HEK293 (cell line): ENCODE measurements around the gene MICAL3.

Experiments used
- CTCF ChIA-PET: fragments of 350-600 bp; formaldehyde crosslinking; extraction: SDS; loops from one replicate; lab custom pipeline; 2021; ENCODE audit warnings: antibody characterized with exemption; lab: Yijun Ruan, JAX
- POLR2A ChIA-PET: fragments of 300-600 bp; formaldehyde crosslinking; extraction: SDS; loops from one replicate; lab custom pipeline; 2020; ENCODE audit warnings: antibody characterized with exemption, inconsistent platforms; lab: Yijun Ruan, JAX
- H3K27ac ChIP-seq: fragments of 200-500 bp; sonication (Bioruptor generic); 2 replicates; pipeline ENCODE4 v1.5.1; 2014; ENCODE audit warnings: low read depth, low read length, control low read depth, inconsistent platforms; ENCODE audit errors: extremely low read depth
- H3K36me3 ChIP-seq, 2 experiments: fragments of 200-500 bp in 1 of 2; sonication (Bioruptor generic) in 1 of 2; 1 replicate in 1 of 2; 2 replicates in 1 of 2; pipeline ENCODE4 v1.5.1; 2014 to 2017; ENCODE audit warnings: inconsistent platforms in 2 of 2, low read length in 2 of 2; ENCODE audit not compliant: control insufficient read depth in 2 of 2, insufficient read depth in 1 of 2
- H3K4me1 ChIP-seq: fragments of 200-500 bp; sonication (Bioruptor generic); 2 replicates; pipeline ENCODE4 v1.5.1; 2014; ENCODE audit warnings: mild to moderate bottlenecking, low read length, inconsistent platforms; ENCODE audit not compliant: control insufficient read depth, insufficient read depth
- H3K4me3 ChIP-seq: 2 replicates; pipeline ENCODE4 v1.5.1; 2011; ENCODE audit warnings: low read depth, mild to moderate bottlenecking, control low read depth, low read length, moderate library complexity
- H3K9me3 ChIP-seq: fragments of 200-500 bp; sonication (Bioruptor generic); 2 replicates; pipeline ENCODE4 v1.5.1; 2014; ENCODE audit warnings: low read depth, low read length, inconsistent platforms; ENCODE audit not compliant: control insufficient read depth, insufficient read depth
- EGR2 ChIP-seq: fragments of 450-650 bp; formaldehyde crosslinking; IDR thresholded peaks from 2 replicates; pipeline ENCODE4 v1.5.1; 2016; ENCODE audit warnings: low read depth, missing biosample characterization, missing genetic modification characterization
- GLIS1 ChIP-seq: fragments of 450-650 bp; formaldehyde crosslinking; IDR thresholded peaks from 2 replicates; pipeline ENCODE4 v1.5.1; 2016; ENCODE audit warnings: missing biosample characterization, missing genetic modification characterization
- REST ChIP-seq: fragments of 450-650 bp; formaldehyde crosslinking; IDR thresholded peaks from 2 replicates; pipeline ENCODE4 v1.5.1; 2016; ENCODE audit warnings: missing biosample characterization, missing genetic modification characterization
- SCRT1 ChIP-seq: fragments of 450-650 bp; formaldehyde crosslinking; IDR thresholded peaks from 2 replicates; pipeline ENCODE4 v1.5.1; 2016; ENCODE audit warnings: missing biosample characterization, missing genetic modification characterization, borderline replicate concordance
- SCRT2 ChIP-seq: fragments of 450-650 bp; formaldehyde crosslinking; IDR thresholded peaks from 2 replicates; pipeline ENCODE4 v1.5.1; 2016; ENCODE audit warnings: missing biosample characterization, missing genetic modification characterization
- ZEB2 ChIP-seq: fragments of 450-650 bp; formaldehyde crosslinking; IDR thresholded peaks from 2 replicates; pipeline ENCODE4 v1.5.1; 2016; ENCODE audit warnings: missing biosample characterization, missing genetic modification characterization
- ZIC2 ChIP-seq: fragments of 450-650 bp; formaldehyde crosslinking; IDR thresholded peaks from 2 replicates; pipeline ENCODE4 v1.5.1; 2016; ENCODE audit warnings: missing biosample characterization, missing genetic modification characterization
- ZNF174 ChIP-seq: fragments of 450-650 bp; formaldehyde crosslinking; IDR thresholded peaks from 2 replicates; pipeline ENCODE4 v1.5.0; 2017; ENCODE audit warnings: missing biosample characterization, mild to moderate bottlenecking, missing genetic modification characterization
- ZNF18 ChIP-seq: fragments of 450-650 bp; formaldehyde crosslinking; IDR thresholded peaks from 2 replicates; pipeline ENCODE4 v1.5.1; 2016; ENCODE audit warnings: missing biosample characterization, missing genetic modification characterization
- ZNF2 ChIP-seq: fragments of 450-650 bp; formaldehyde crosslinking; IDR thresholded peaks from 2 replicates; pipeline ENCODE4 v1.5.1; 2016; ENCODE audit warnings: missing biosample characterization, missing genetic modification characterization
- ZNF221 ChIP-seq: fragments of 450-650 bp; formaldehyde crosslinking; IDR thresholded peaks from 2 replicates; pipeline ENCODE4 v1.5.1; 2017; ENCODE audit warnings: missing biosample characterization, missing genetic modification characterization, borderline replicate concordance
- ZNF324 ChIP-seq: fragments of 450-650 bp; formaldehyde crosslinking; IDR thresholded peaks from 2 replicates; pipeline ENCODE4 v1.5.1; 2016; ENCODE audit warnings: missing biosample characterization, missing genetic modification characterization
- ZNF37A ChIP-seq: fragments of 450-650 bp; IDR thresholded peaks from 2 replicates; pipeline ENCODE4 v1.5.1; 2018; ENCODE audit warnings: missing biosample characterization, missing genetic modification characterization
- ZNF488 ChIP-seq: fragments of 450-650 bp; formaldehyde crosslinking; IDR thresholded peaks from 2 replicates; pipeline ENCODE4 v1.5.1; 2016; ENCODE audit warnings: missing biosample characterization, missing genetic modification characterization
- ZNF529 ChIP-seq: fragments of 450-650 bp; formaldehyde crosslinking; IDR thresholded peaks from 2 replicates; pipeline ENCODE4 v1.5.1; 2017; ENCODE audit warnings: missing genetic modification characterization, missing biosample characterization; ENCODE audit not compliant: insufficient replicate concordance
- ZNF76 ChIP-seq: fragments of 450-650 bp; formaldehyde crosslinking; IDR thresholded peaks from 2 replicates; pipeline ENCODE4; 2016; ENCODE audit warnings: low read depth, missing biosample characterization, missing genetic modification characterization, borderline replicate concordance
- ZNF843 ChIP-seq: fragments of 450-650 bp; formaldehyde crosslinking; IDR thresholded peaks from 2 replicates; pipeline ENCODE4 v1.5.1; 2016; ENCODE audit warnings: missing biosample characterization, missing genetic modification characterization

The MICAL3 gene

GRCh38 chr22:17919276-17920144 is 104.9 kb downstream of the MICAL3 start:
- H3K4me1 ChIP-seq: peaks cover 6% of the 10 kb centered on the region; the same call in 1 of the 2 replicates
- CTCF ChIA-PET: interaction anchor here (0.6 to 1.8 kb wide), 7 partner anchors 8 to 748 kb away, joined by 3 to 9 read pairs (median 4); partner anchors contain the start of gene MICAL3

GRCh38 chr22:17918840-17919239 is 105.5 kb downstream of the MICAL3 start:
- H3K4me1 ChIP-seq: peaks cover 6% of the 10 kb centered on the region; the same call in 1 of the 2 replicates
- ChIA-PET POLR2A (interaction anchor here (0.6 kb wide), 1 partner anchor 106 kb away, joined by 3 read pairs; no protein-coding TSS in a partner anchor), CTCF (interaction anchor here (0.7 to 1.8 kb wide), 2 partner anchors 9 to 158 kb away, joined by 4 to 9 read pairs; no protein-coding TSS in a partner anchor)
- H3K4me3 ChIP-seq: no peak overlapping the region
- TF ChIP-seq ZNF2 (tag by site-specific recombination): no peak
- no peak for TF ChIP-seq ZNF529 (tag by site-specific recombination)
- H3K9me3 ChIP-seq: no peaks in the 10 kb centered on the region
- H3K27ac ChIP-seq: no peak overlapping the region
- H3K36me3 ChIP-seq: no peaks in the 10 kb centered on the region

More at GRCh38 chr22:17919276-17920144, 104.9 kb downstream of the MICAL3 start:
- Histone ChIP-seq H3K27ac (no peak overlapping the region), H3K36me3 (no peaks in the 10 kb centered on the region), H3K9me3 (no peaks in the 10 kb centered on the region), H3K4me3 (no peak overlapping the region)
- TF ChIP-seq ZNF221 (tag by site-specific recombination) (no peak), SCRT1 (tag by site-specific recombination) (peak; percentile 64; the same call in 1 of the 2 replicates), REST (tag by site-specific recombination) (no peak), ZNF488 (no peak), SCRT2 (tag by site-specific recombination) (peak; percentile 78), ZIC2 (tag by site-specific recombination) (peak; percentile 90), ZEB2 (tag by site-specific recombination) (no peak), ZNF324 (tag by site-specific recombination) (no peak), ZNF174 (tag by site-specific recombination) (no peak), ZNF37A (tag by site-specific recombination) (no peak), EGR2 (tag by site-specific recombination) (no peak), GLIS1 (tag by site-specific recombination) (peak; percentile 46), ZNF843 (tag by site-specific recombination) (no peak), ZNF18 (tag by site-specific recombination) (no peak), ZNF76 (tag by site-specific recombination) (no peak)
- POLR2A ChIA-PET: interaction anchor here (1.0 kb wide), 1 partner anchor 104 kb away, joined by 3 read pairs; the partner anchor contains the start of gene MICAL3
